Measurements from ENCODE around the gene TRIM28. TPM values are rescaled to one million over a fixed set of nuclear protein-coding genes. Genes with fewer than 3 reads are reported as not detected.
A peak's percentile ranks its signal among the peaks of the same experiment; 100 is the strongest.

TRIM28 gene
- total RNA-seq, 1 donor from 2014 or later: 679 TPM

- H3K27me3 Mint-ChIP-seq: no peaks in the 10 kb centered on the region
- H3K27ac Mint-ChIP-seq: no peak overlapping the region
- peaks cover 20% of the 10 kb centered on the region for H3K4me1 Mint-ChIP-seq (ENCODE audit: unreplicated experiment)
- DNase-seq (ENCODE audit: extremely low spot score, unreplicated experiment): no peak
- no peak overlapping the region for H3K4me3 Mint-ChIP-seq
- TF ChIP-seq CTCF (conservative IDR thresholded peaks at IDR 0.05): no peak
- H3K9me3 Mint-ChIP-seq: no peaks in the 10 kb centered on the region
- H3K36me3 Mint-ChIP-seq: peaks cover 4% of the 10 kb centered on the region
Measured at GRCh38 chr19:58569191-58569942, 25.5 kb downstream of the TRIM28 start.

GRCh38 chr19:58569943-58570670, 26.2 kb downstream of the TRIM28 start:
- DNase-seq (ENCODE audit: extremely low spot score, unreplicated experiment): no peak
- peaks cover 20% of the 10 kb centered on the region for H3K4me1 Mint-ChIP-seq (ENCODE audit: unreplicated experiment)
- no peak overlapping the region for H3K4me3 Mint-ChIP-seq
- H3K9me3 Mint-ChIP-seq: no peaks in the 10 kb centered on the region
- no peak for TF ChIP-seq CTCF (conservative IDR thresholded peaks at IDR 0.05)
- H3K27me3 Mint-ChIP-seq: no peaks in the 10 kb centered on the region
- H3K36me3 Mint-ChIP-seq: no peaks in the 10 kb centered on the region
- H3K27ac Mint-ChIP-seq: no peak overlapping the region

- H3K27me3 Mint-ChIP-seq: no peaks in the 10 kb centered on the region
- no peak for TF ChIP-seq CTCF (conservative IDR thresholded peaks at IDR 0.05)
- H3K4me3 Mint-ChIP-seq: peak overlapping the region; percentile 100
- H3K4me1 Mint-ChIP-seq (ENCODE audit: unreplicated experiment): peaks cover 23% of the 10 kb centered on the region
- no peaks in the 10 kb centered on the region for H3K36me3 Mint-ChIP-seq
- H3K27ac Mint-ChIP-seq: no peak overlapping the region
- no peak for DNase-seq (ENCODE audit: extremely low spot score, unreplicated experiment)
- no peaks in the 10 kb centered on the region for H3K9me3 Mint-ChIP-seq
Measured at GRCh38 chr19:58570770-58571574, 27.1 kb downstream of the TRIM28 start.

- H3K36me3 Mint-ChIP-seq: no peaks in the 10 kb centered on the region
- DNase-seq (ENCODE audit: extremely low spot score, unreplicated experiment): no peak
- peak overlapping the region; percentile 100 for H3K4me3 Mint-ChIP-seq
- no peak overlapping the region for H3K27ac Mint-ChIP-seq
- no peaks in the 10 kb centered on the region for H3K27me3 Mint-ChIP-seq
- peaks cover 25% of the 10 kb centered on the region for H3K4me1 Mint-ChIP-seq (ENCODE audit: unreplicated experiment)
- TF ChIP-seq CTCF (conservative IDR thresholded peaks at IDR 0.05): no peak
- H3K9me3 Mint-ChIP-seq: no peaks in the 10 kb centered on the region
Measured at GRCh38 chr19:58571575-58571947, 27.7 kb downstream of the TRIM28 start.

- Mint-ChIP-seq H3K36me3 (no peaks in the 10 kb centered on the region), H3K27ac (peak overlapping the region; percentile 100), H3K9me3 (no peaks in the 10 kb centered on the region), H3K27me3 (no peaks in the 10 kb centered on the region), H3K4me1 (ENCODE audit: unreplicated experiment) (peaks cover 25% of the 10 kb centered on the region), H3K4me3 (peak overlapping the region; percentile 100)
- no peak for TF ChIP-seq CTCF (conservative IDR thresholded peaks at IDR 0.05)
- DNase-seq (ENCODE audit: extremely low spot score, unreplicated experiment): no peak
Measured at GRCh38 chr19:58572026-58572817, 28.4 kb downstream of the TRIM28 start.
